ENCODE results near the gene MINDY4. TPM values are rescaled to one million over a fixed set of nuclear protein-coding genes. Genes with fewer than 3 reads are reported as not detected.

The MINDY4 gene
- polyA plus RNA-seq, 3 donors from 2014 or later: 0.45 to 0.71 TPM; not detected in 1

GRCh38 chr7:30859940-30860496, 88.8 kb downstream of the MINDY4 start:
- no peak overlapping the region for H3K27ac Mint-ChIP-seq
- DNase-seq: no peak
- H3K4me1 Mint-ChIP-seq: no peaks in the 10 kb centered on the region
- no peaks in the 10 kb centered on the region for H3K9me3 Mint-ChIP-seq
- H3K4me3 Mint-ChIP-seq: no peak overlapping the region
- H3K36me3 Mint-ChIP-seq: no peaks in the 10 kb centered on the region
- H3K27me3 Mint-ChIP-seq (ENCODE audit: low read depth in 3 of 3): peaks cover 0 to 2% (median 2%) of the 10 kb centered on the region in 3 donors

GRCh38 chr7:30861612-30862011, 90.4 kb downstream of the MINDY4 start:
- Mint-ChIP-seq H3K36me3 (no peaks in the 10 kb centered on the region), H3K9me3 (no peaks in the 10 kb centered on the region), H3K4me3 (no peak overlapping the region), H3K4me1 (no peaks in the 10 kb centered on the region), H3K27ac (no peak overlapping the region), H3K27me3 (ENCODE audit: low read depth in 3 of 3) (peaks cover 0 to 2% (median 2%) of the 10 kb centered on the region in 3 donors)
- no peak for DNase-seq

- Mint-ChIP-seq H3K27me3 (ENCODE audit: low read depth in 3 of 3) (peaks cover 0 to 2% (median 2%) of the 10 kb centered on the region in 3 donors), H3K4me3 (no peak overlapping the region)
- no peak for DNase-seq
Observed at GRCh38 chr7:30862995-30863705, 91.9 kb downstream of the MINDY4 start.

GRCh38 chr7:30863706-30864035, 92.5 kb downstream of the MINDY4 start:
- H3K27ac Mint-ChIP-seq: no peak overlapping the region
- H3K9me3 Mint-ChIP-seq: no peaks in the 10 kb centered on the region
- no peaks in the 10 kb centered on the region for H3K4me1 Mint-ChIP-seq
- peaks cover 0 to 2% (median 2%) of the 10 kb centered on the region in 3 donors for H3K27me3 Mint-ChIP-seq (ENCODE audit: low read depth in 3 of 3)
- DNase-seq: no peak
- no peak overlapping the region for H3K4me3 Mint-ChIP-seq
- no peaks in the 10 kb centered on the region for H3K36me3 Mint-ChIP-seq

More at GRCh38 chr7:30862995-30863705, 91.9 kb downstream of the MINDY4 start:
- H3K27ac Mint-ChIP-seq: no peak overlapping the region
- no peaks in the 10 kb centered on the region for H3K4me1 Mint-ChIP-seq
- no peaks in the 10 kb centered on the region for H3K9me3 Mint-ChIP-seq
- H3K36me3 Mint-ChIP-seq: no peaks in the 10 kb centered on the region

GRCh38 chr7:30864101-30864500, 92.9 kb downstream of the MINDY4 start:
- no peak for DNase-seq

GRCh38 chr7:30865076-30865475, 93.9 kb downstream of the MINDY4 start:
- Mint-ChIP-seq H3K9me3 (no peaks in the 10 kb centered on the region), H3K4me3 (no peak overlapping the region), H3K27me3 (ENCODE audit: low read depth in 3 of 3) (peaks cover 0 to 2% (median 2%) of the 10 kb centered on the region in 3 donors), H3K27ac (no peak overlapping the region), H3K4me1 (no peaks in the 10 kb centered on the region), H3K36me3 (no peaks in the 10 kb centered on the region)
- DNase-seq: no peak

More at GRCh38 chr7:30864101-30864500, 92.9 kb downstream of the MINDY4 start:
- Mint-ChIP-seq H3K27me3 (ENCODE audit: low read depth in 3 of 3) (peaks cover 0 to 2% (median 2%) of the 10 kb centered on the region in 3 donors), H3K27ac (no peak overlapping the region), H3K9me3 (no peaks in the 10 kb centered on the region), H3K4me1 (no peaks in the 10 kb centered on the region), H3K4me3 (no peak overlapping the region), H3K36me3 (no peaks in the 10 kb centered on the region)

GRCh38 chr7:30865821-30866220, 94.6 kb downstream of the MINDY4 start:
- Mint-ChIP-seq H3K27me3 (ENCODE audit: low read depth in 3 of 3) (peaks cover 0 to 2% (median 0%) of the 10 kb centered on the region in 3 donors), H3K9me3 (no peaks in the 10 kb centered on the region), H3K4me3 (no peak overlapping the region), H3K27ac (no peak overlapping the region), H3K4me1 (no peaks in the 10 kb centered on the region), H3K36me3 (no peaks in the 10 kb centered on the region)
- DNase-seq: no peak

DNA sequence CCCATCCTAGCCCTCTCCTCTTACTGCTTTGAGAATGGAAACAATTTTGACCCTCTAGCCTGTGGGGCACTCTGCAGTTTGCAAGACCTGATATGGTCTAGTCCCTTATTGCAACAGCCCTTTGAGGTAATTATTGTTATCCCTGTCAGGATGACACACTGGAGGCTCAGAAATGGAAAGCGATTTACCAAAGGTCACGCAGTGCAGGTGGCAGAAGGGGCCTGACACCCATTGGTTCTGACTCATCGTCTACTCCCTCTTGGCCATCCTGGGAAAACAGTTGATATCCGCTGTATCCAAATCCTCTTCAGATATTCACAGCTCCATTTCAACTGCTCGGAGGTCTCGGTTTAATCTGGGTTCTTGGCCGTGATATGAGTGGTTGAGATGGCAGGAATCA, 95.7 kb downstream of the MINDY4 start:
- Mint-ChIP-seq H3K4me1 (no peaks in the 10 kb centered on the region), H3K4me3 (no peak overlapping the region), H3K36me3 (no peaks in the 10 kb centered on the region), H3K27me3 (ENCODE audit: low read depth in 3 of 3) (peaks cover 0 to 2% (median 0%) of the 10 kb centered on the region in 3 donors), H3K9me3 (no peaks in the 10 kb centered on the region), H3K27ac (no peak overlapping the region)
- DNase-seq: no peak

- H3K27ac Mint-ChIP-seq: no peak overlapping the region
- no peak for DNase-seq
- no peaks in the 10 kb centered on the region for H3K9me3 Mint-ChIP-seq
- H3K4me3 Mint-ChIP-seq: no peak overlapping the region
- no peaks in the 10 kb centered on the region for H3K36me3 Mint-ChIP-seq
- H3K27me3 Mint-ChIP-seq (ENCODE audit: low read depth in 3 of 3): peaks cover 0 to 2% (median 0%) of the 10 kb centered on the region in 3 donors
- H3K4me1 Mint-ChIP-seq: no peaks in the 10 kb centered on the region
Observed at GRCh38 chr7:30867483-30867882, 96.3 kb downstream of the MINDY4 start.

DNA sequence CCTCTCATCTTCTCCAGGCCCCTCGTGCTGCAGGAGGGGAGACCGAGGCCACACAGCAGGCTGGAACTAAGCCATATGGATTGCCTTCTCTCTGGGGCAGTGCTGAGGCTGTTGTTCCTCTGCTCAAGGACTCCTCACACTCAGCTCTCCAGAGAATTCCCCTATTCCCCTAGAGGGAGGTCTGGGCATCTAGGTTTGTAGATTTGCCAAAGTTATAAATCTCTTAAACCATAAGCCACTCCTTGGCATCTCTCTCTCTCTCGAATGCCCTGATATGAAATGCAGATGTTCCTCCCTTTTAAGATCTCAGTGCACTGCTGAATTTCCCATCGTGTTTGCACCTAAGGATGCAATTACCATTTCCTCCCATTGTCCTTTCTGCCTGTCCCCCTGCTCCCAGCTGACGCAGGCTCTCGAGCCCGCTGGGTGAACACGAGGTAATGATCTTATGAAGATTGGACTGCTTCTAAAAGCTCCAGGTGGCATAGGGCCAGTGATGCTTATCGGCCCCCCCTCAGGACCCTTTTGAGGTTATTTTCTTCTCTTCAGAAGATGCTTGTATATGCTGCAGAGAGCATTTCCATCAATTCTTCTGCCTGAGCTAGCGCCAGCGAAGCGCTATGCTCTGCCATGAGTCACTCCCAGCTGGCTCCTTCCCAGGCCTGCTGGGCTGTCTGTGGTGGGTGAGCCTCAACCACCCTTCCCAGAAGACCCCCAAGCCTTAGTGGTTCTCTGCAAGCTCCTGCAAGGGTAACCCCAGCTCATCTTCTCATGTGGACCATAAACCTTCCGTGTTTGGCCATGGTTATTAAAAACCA, 98.8 kb downstream of the MINDY4 start:
- Mint-ChIP-seq H3K4me3 (no peak overlapping the region), H3K36me3 (no peaks in the 10 kb centered on the region), H3K9me3 (no peaks in the 10 kb centered on the region), H3K27me3 (ENCODE audit: low read depth in 3 of 3) (peaks cover 0 to 2% (median 0%) of the 10 kb centered on the region in 3 donors), H3K4me1 (no peaks in the 10 kb centered on the region), H3K27ac (no peak overlapping the region)
- DNase-seq: no peak

DNA sequence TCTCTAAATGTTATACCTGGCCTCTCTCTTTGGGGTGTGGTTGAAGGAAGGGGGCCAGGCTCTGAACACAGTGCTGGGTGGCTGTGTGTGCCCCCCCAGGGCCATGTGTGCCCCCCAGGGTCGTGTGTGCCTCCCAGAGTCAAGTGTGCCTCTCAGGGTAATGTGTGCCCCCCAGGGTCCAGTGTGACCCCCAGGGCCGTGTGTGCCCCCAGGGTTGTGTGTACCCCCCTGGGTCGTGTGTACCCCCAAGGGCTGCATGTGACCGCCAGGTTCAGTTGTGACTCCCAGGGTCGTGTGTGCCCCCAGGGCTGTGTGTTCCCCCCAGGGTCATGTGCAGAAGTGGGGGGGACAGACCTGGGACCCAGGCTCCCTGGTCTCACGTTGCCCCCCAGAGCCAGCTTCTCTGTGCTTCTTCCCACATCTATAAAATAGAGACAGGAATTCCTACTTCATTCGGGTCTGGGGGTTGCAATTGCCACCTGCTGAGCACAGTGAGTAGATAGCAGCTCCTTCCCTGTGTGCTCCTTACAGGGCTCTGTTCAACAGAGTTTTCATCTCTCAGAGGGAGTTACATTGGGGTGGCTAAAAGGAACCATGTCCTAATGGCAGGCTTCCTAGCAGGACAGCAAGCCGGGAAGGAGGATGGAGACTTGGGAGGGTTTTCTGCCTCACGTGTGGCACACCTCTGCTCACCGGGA, 99.8 kb downstream of the MINDY4 start:
- Mint-ChIP-seq H3K4me3 (no peak overlapping the region), H3K4me1 (no peaks in the 10 kb centered on the region), H3K36me3 (peaks cover 0 to 4% (median 3%) of the 10 kb centered on the region in 3 donors), H3K9me3 (no peaks in the 10 kb centered on the region), H3K27me3 (ENCODE audit: low read depth in 3 of 3) (peaks cover 0 to 2% (median under 1%) of the 10 kb centered on the region in 3 donors), H3K27ac (no peak overlapping the region)
- DNase-seq: no peak

- Mint-ChIP-seq H3K4me1 (no peaks in the 10 kb centered on the region), H3K9me3 (no peaks in the 10 kb centered on the region), H3K4me3 (no peak overlapping the region), H3K27me3 (ENCODE audit: low read depth in 3 of 3) (peaks cover 0 to 2% (median 1%) of the 10 kb centered on the region in 3 donors), H3K36me3 (peaks cover 0 to 4% (median 3%) of the 10 kb centered on the region in 3 donors), H3K27ac (no peak overlapping the region)
- DNase-seq: no peak
Observed at GRCh38 chr7:30871655-30872054, 100.4 kb downstream of the MINDY4 start.

DNA sequence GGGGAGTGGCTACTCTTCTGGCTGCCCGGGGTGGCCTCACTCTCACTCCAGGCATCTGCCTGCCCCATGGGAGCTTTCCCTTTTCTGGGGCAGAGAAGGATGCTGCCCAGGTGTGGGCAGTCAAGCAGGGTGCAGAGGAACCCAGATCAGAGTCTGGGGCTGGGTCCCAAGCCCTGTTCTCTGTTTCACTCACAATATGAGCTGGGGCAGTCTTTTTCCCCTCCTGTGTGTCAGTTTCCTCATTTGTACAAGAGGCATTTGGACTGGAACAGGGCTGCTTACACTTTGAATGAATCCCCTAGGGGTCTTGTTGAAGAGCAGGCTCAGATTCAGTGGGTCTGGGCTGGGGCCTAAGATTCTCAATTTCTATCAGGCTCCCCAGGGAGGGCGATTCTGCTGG, 102.0 kb downstream of the MINDY4 start:
- Mint-ChIP-seq H3K27me3 (ENCODE audit: low read depth in 3 of 3) (peaks cover 0 to 3% (median 2%) of the 10 kb centered on the region in 3 donors), H3K27ac (no peak overlapping the region), H3K36me3 (peaks cover 0 to 4% (median 3%) of the 10 kb centered on the region in 3 donors), H3K4me3 (no peak overlapping the region), H3K4me1 (no peaks in the 10 kb centered on the region), H3K9me3 (no peaks in the 10 kb centered on the region)
- DNase-seq: no peak
